T-helper 2 cell treated with Interferon-gamma antibody and Interleukin-4, amounts not matched to agents 100 ng/mL and 5 ng/mL, for 36 hours (primary cell): ENCODE data around the gene PJA2. TPM values are rescaled to one million over a fixed set of nuclear protein-coding genes. Genes with fewer than 3 reads are reported as not detected.

Experiments used
- intact Hi-C: fragments of 100-400 bp; cut with micrococcal nuclease; formaldehyde crosslinking; loops from one replicate; pipeline ENCODE4 v1.15.1; 2023
- total RNA-seq: library from RNA; stranded (reverse); gene quantifications from 2 replicates; pipeline ENCODE4 v1.2.3, GENCODE V29; 2022

PJA2 gene
- total RNA-seq, 1 donor from 2014 or later: 49.7 TPM

- intact Hi-C loops: loop anchor here (1.0 to 2.0 kb wide), 9 partner anchors 28 to 1814 kb away; partner anchors contain the start of genes CAMK4, FBXL17, MAN2A1 and SLC25A46
Measured at GRCh38 chr5:109410389-109411148, 795 bp upstream of the PJA2 start.

- intact Hi-C loops: no loop called here
Measured at GRCh38 chr5:109408991-109409843, 557 bp downstream of the PJA2 start.

- intact Hi-C loops: no loop called here
Measured at GRCh38 chr5:109407913-109408312, 1.9 kb downstream of the PJA2 start.

DNA sequence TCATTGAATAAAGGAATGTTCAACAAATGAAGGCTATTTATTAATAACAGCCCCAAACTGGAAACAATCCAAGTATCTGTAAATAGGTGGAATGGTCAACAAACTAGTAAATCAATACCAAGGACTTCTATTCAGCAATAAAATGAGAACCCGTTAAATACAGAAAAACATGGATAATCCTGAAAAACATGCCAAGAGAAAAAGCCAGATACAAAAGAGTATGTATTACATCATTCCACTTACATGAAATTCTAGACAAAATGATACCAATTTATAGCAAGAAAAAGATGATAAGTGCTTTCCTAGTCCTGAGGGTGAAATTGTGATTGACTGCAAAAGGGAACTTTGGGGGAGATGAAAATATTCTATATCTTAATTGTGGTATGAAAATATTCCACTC, 3.1 kb downstream of the PJA2 start:
- intact Hi-C loops: no loop called here

- intact Hi-C loops: no loop called here
Measured at GRCh38 chr5:109404428-109404960, 5.3 kb downstream of the PJA2 start.

DNA sequence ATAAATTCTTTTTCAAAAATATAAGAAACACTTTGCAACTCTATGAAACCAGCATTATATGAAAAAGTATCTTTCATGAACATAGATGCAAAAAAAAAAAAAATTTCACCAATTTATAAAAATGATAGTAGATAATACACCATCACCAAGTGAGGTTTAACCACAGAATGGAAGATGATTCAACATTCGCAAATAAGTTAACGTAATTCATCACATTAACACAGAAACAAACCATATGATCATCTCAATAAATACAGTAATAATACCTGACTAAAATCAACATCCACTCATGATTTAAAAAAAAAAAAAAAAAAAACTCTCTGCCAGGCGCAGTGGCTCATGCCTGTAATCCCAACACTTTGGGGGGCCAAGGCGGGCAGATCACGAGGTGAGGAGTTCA, 6.3 kb downstream of the PJA2 start:
- intact Hi-C loops: no loop called here

GRCh38 chr5:109399092-109399759, 10.5 kb downstream of the PJA2 start:
- intact Hi-C loops: no loop called here

DNA sequence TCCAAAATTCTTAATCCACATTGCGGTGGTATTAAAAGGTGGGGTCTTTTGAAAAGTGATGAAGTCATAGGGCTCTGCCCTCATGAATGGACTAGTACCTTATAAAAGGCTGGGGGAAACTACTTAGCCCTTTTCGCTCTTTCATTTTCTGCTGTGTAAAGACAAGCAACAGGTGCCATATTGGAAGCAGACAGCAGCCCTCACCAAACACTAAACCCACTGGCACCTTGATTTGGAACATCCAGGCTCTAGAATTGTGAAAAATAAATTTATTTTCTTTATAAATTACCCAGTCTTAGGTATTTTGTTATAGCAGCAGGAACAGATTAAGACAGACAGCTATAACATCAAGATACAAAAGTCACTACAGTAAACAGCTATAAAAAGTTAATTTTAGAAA, 12.8 kb downstream of the PJA2 start:
- intact Hi-C loops: no loop called here

DNA sequence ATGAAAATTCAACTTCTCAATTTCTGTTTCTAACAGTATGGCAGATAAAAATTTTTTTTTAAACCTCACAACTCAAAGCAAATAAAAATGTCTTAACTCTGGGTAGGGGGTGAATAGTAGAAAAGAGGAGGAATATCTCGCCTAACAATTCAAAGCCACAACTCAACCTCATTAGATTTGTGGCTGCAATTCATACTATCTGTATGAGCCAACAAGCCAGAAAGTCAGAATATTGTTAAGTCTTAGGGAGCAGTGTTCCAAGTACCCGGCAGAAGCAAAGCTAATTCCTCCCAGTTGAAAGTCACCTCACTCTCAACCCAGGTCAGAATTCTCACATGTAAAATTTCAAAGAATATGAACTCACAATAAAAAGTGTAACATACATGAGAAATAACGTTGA, 15.0 kb downstream of the PJA2 start:
- intact Hi-C loops: no loop called here

DNA sequence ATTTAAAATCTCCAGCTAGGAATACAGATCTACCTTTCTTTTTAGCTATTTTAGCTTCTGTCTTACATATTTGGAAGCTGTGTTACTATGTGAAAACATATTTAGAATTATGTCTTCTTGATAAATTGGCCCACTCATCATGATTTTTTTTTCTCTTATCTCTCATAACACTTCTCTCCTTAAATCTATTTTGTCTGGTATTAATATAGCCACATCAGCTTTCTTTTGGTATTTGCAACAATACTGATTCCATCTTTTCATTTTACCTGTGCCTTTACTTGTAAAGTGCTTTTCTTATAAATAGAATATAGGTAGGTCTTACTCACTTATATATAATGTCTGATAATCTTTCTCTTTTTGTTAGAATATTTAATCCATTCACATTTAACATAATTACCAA, 19.6 kb downstream of the PJA2 start:
- intact Hi-C loops: no loop called here

DNA sequence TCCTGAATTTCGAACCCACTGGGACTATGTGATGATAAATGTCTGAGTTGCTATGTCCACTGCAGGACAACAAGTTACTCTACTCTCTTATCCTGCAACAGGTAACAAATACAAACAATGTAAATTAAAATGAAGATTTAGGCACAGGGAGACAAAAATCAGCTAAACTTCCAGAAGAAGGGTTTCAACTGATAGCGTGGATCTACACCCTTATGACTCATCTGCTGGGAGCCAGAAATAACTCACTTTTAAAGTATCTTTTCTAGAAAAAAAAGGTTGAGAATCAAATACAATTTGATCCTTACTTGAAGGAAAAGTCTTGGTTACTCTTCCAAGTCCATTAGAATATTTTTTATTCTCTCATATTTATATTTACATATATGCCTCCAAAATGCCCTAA, 21.4 kb downstream of the PJA2 start:
- intact Hi-C loops: no loop called here

DNA sequence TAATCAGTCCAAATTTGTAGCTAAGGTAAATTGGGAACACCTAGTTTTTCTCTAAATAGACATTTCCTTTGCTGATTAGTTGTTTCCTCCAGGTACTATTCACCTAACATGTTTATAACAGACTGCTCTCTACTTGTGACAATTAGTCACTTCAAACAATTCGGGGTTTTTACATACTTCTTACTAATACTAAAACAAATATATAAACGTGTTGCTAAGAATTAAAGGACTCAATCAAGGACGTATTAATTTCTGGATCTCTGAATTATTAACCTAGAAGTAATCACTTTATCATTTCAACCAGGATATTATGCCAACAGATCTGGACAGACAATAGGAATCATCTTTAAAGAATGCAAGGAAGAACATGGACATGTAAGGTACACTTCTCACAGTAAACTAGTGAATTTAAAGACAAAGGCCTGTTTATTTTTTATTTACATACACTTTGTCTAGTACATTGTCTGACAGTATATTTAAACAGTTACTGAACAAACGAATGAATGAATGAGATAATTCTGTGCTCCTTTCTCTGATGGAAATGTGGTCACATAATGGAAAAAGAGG, 22.3 kb downstream of the PJA2 start:
- intact Hi-C loops: no loop called here

DNA sequence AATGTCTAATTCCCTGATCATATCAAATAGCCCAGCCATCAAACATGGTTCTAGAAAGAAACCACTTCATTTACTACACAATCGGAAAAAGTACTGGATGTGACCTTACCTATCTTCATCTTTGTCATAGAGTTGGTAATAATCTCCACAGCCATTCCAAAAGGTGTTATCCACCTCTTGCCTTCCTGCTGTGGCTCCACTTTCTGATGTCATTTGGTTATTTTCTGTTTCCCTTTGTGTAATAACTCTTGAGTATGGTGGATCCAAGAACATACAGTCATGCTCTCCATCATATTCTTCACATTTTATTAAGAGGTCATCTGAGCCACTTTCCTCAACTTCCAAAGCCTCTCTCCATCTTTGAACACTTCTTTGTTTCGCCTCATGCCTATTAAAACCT, 31.7 kb downstream of the PJA2 start:
- intact Hi-C loops: no loop called here

GRCh38 chr5:109374625-109375024, 35.1 kb downstream of the PJA2 start:
- intact Hi-C loops: loop anchor here (2.0 kb wide), 1 partner anchor 36 kb away; no protein-coding TSS in a partner anchor

GRCh38 chr5:109373932-109374331, 35.8 kb downstream of the PJA2 start:
- intact Hi-C loops: loop anchor here (2.0 kb wide), 1 partner anchor 37 kb away; no protein-coding TSS in a partner anchor

GRCh38 chr5:109370343-109370742, 39.4 kb downstream of the PJA2 start:
- intact Hi-C loops: no loop called here

DNA sequence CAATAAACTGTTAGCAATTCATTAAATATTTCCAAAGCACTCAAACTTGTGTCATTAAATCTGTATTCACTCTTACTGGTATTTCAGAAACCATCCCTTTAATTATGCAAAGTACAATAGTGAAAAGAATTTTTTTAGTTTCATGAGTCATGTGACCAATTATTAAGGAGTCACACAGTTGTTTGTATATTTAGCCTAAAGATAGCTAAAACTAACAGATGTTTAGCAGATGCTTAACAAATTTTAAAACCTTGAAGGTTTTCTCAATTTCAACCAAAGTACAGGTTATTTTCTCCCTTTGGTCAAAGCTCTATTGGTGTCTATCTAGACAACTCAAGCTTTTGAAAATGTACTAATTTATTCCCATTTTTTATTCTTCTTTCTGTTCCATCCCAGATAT, 44.1 kb downstream of the PJA2 start:
- intact Hi-C loops: no loop called here

- intact Hi-C loops: no loop called here
Measured at GRCh38 chr5:109364977-109365376, 44.8 kb downstream of the PJA2 start.

- intact Hi-C loops: loop anchor here (1.0 kb wide), 1 partner anchor 9 kb away; no protein-coding TSS in a partner anchor
Measured at GRCh38 chr5:109359642-109360041, 50.1 kb downstream of the PJA2 start.

DNA sequence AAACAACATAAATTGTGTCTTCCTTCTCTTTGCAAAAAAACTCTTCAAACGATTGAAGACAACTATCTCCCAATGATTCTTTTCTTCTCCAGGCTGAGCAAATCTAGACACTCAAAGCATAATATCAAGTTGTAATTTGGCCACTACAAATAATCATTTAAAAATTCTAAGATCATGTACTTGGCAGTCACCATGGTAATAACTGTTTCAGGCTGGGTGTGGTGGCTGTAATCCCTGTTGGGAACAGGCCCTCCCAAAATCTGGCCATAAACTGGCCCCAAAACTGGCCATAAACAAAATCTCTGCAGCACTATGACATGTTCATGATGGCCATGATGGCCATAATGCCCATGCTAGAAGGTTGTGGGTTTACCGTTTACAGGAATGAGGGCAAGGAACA, 52.0 kb downstream of the PJA2 start:
- intact Hi-C loops: no loop called here

DNA sequence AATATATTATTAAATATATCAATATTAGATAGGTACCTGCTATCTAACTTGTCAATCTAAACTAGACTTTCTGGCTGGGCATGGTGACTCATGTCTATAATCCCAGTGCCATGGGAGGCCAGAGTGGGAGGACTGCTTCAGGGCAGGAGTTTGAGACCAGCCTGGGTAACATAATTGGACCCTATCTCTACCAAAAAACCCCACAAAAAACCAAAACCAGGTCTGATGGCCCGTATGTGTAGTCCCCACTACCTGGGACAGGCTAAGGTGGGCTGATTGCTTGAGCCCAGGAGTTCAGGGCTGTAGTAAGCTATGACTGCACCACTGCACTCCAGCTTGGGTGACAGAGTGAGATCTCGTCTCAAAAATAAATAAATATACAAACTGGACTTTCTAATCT, 55.0 kb downstream of the PJA2 start:
- intact Hi-C loops: no loop called here
